HCT116 (cell line): ENCODE results near the gene RIPK4.

Experiments
- CTCF ChIP-seq, 3 experiments: fragments of 200-600 bp in 1 of 3; sonication (generic) in 1 of 3; IDR thresholded peaks in 2 of 3; conservative IDR thresholded peaks in 1 of 3; 2 replicates each; pipeline ENCODE4 v1.5.1; 2012 to 2017; ENCODE audit warnings: low read depth in 2 of 3, low read length in 2 of 3, antibody characterized with exemption in 1 of 3, borderline replicate concordance in 1 of 3, control low read depth in 1 of 3, mild to moderate bottlenecking in 1 of 3, mixed read lengths in 1 of 3, mixed run types in 1 of 3, moderate library complexity in 1 of 3; ENCODE audit not compliant: insufficient read depth in 1 of 3
- JUND ChIP-seq: IDR thresholded peaks from 2 replicates; pipeline ENCODE4 v1.6.1; 2012
- MAX ChIP-seq: IDR thresholded peaks from 2 replicates; pipeline ENCODE4 v1.6.1; 2012
- POLR2A ChIP-seq: IDR thresholded peaks from 2 replicates; pipeline ENCODE4 v1.7.0; 2011; ENCODE audit warnings: borderline replicate concordance; ENCODE audit not compliant: insufficient read depth, insufficient read length; ENCODE audit errors: extremely low read depth
- POLR2AphosphoS5 ChIP-seq: IDR thresholded peaks from 2 replicates; pipeline ENCODE4 v1.6.1; 2011; ENCODE audit warnings: mild to moderate bottlenecking, low read depth, low read length, moderate library complexity
- REST ChIP-seq: IDR thresholded peaks from 2 replicates; pipeline ENCODE4 v1.6.1; 2012; ENCODE audit warnings: low read depth
- TCF7L2 ChIP-seq: IDR thresholded peaks from 2 replicates; pipeline ENCODE4 v1.7.0; 2011; ENCODE audit warnings: borderline replicate concordance, inconsistent platforms; ENCODE audit not compliant: insufficient read depth, insufficient read length; ENCODE audit errors: extremely low read depth
- ZBTB33 ChIP-seq: IDR thresholded peaks from 2 replicates; pipeline ENCODE4 v1.6.1; 2011; ENCODE audit warnings: mild to moderate bottlenecking, low read length, moderate library complexity; ENCODE audit not compliant: insufficient replicate concordance; ENCODE audit errors: extremely low read depth
- ZFX ChIP-seq: fragments of 450-650 bp; IDR thresholded peaks from 2 replicates; pipeline ENCODE4 v1.6.1; 2017

- TF ChIP-seq ZBTB33, result no peak
- no peak for TF ChIP-seq POLR2AphosphoS5
- no peak for TF ChIP-seq TCF7L2
- TF ChIP-seq JUND, result no peak
- no peak for TF ChIP-seq ZFX
- no peak for TF ChIP-seq CTCF (IDR thresholded peaks at IDR 0.05 in 2 of 3, conservative IDR thresholded peaks at IDR 0.05 in 1 of 3; ENCODE audit: borderline replicate concordance in 1 of 3, insufficient read depth in 1 of 3, low read depth in 2 of 3, low read length in 2 of 3)
- TF ChIP-seq POLR2A, result no peak
- TF ChIP-seq REST, result no peak
- no peak for TF ChIP-seq MAX
Measured at GRCh38 chr21:41749286-41749685, 17.6 kb downstream of the RIPK4 start.
